ENCODE data around the gene EARS2.
"Not testable (repeated sequence)": the region's sequence is repeated elsewhere in the genome, so short reads cannot be mapped to it uniquely, and the experiment has no call there.

Gene EARS2

GRCh38 chr16:23556881-23557778 lies at the start of gene EARS2, which contains the start of gene UBFD1:
TSS of gene EARS2 (minus strand) at chr16:23557350. CDS start at chr16:23557343, 7 bp downstream.
TSS of gene UBFD1 (plus strand) at chr16:23557727. CDS start at chr16:23557743, 16 bp downstream.
- DNase-seq, result peak; percentile 99

GRCh38 chr16:23597003-23597756 lies 40.0 kb upstream of the EARS2 start:
- DNase-seq, result peak; percentile 25

- peak; percentile 93 for DNase-seq
Measured at GRCh38 chr16:23595951-23596720, 39.0 kb upstream of the EARS2 start, which contains the start of gene NDUFAB1. TSS of gene NDUFAB1 (minus strand) at chr16:23596316. CDS start at chr16:23596290, 26 bp downstream.

- no peak for DNase-seq
Measured at GRCh38 chr16:23595246-23595950, 38.2 kb upstream of the EARS2 start.

GRCh38 chr16:23594186-23594585 lies 37.0 kb upstream of the EARS2 start:
- no peak for DNase-seq

GRCh38 chr16:23590181-23590580 lies 33.0 kb upstream of the EARS2 start:
- DNase-seq, result no peak

- no peak for DNase-seq
Measured at GRCh38 chr16:23587726-23588125, 30.6 kb upstream of the EARS2 start.

GRCh38 chr16:23584186-23585076 lies 27.3 kb upstream of the EARS2 start:
- no peak for DNase-seq

GRCh38 chr16:23583271-23583670 lies 26.1 kb upstream of the EARS2 start:
- DNase-seq, result not testable (repeated sequence)

- no peak for DNase-seq
Measured at GRCh38 chr16:23581764-23582163, 24.6 kb upstream of the EARS2 start.

GRCh38 chr16:23580391-23580790 lies 23.2 kb upstream of the EARS2 start:
- no peak for DNase-seq

- no peak for DNase-seq
Measured at GRCh38 chr16:23579371-23579770, 22.2 kb upstream of the EARS2 start.

GRCh38 chr16:23578101-23578830 lies 21.1 kb upstream of the EARS2 start:
- no peak for DNase-seq

- no peak for DNase-seq
Measured at GRCh38 chr16:23577493-23577892, 20.3 kb upstream of the EARS2 start.

- DNase-seq, result no peak
Measured at GRCh38 chr16:23575834-23576233, 18.7 kb upstream of the EARS2 start.

GRCh38 chr16:23573817-23574216 lies 16.7 kb upstream of the EARS2 start:
- no peak for DNase-seq

- DNase-seq, result no peak
Measured at GRCh38 chr16:23572394-23572793, 15.2 kb upstream of the EARS2 start.

- DNase-seq, result no peak
Measured at GRCh38 chr16:23571895-23572294, 14.7 kb upstream of the EARS2 start.

GRCh38 chr16:23570992-23571632 lies 14.0 kb upstream of the EARS2 start:
- DNase-seq, result no peak

- no peak for DNase-seq
Measured at GRCh38 chr16:23567602-23568001, 10.5 kb upstream of the EARS2 start.
